Measurements from ENCODE around the gene TMEM63A. TPM values are rescaled to one million over a fixed set of nuclear protein-coding genes. Genes with fewer than 3 reads are reported as not detected.

TMEM63A gene
- total RNA-seq, 1 experiment from 2014 or later, result 303 TPM

DNA sequence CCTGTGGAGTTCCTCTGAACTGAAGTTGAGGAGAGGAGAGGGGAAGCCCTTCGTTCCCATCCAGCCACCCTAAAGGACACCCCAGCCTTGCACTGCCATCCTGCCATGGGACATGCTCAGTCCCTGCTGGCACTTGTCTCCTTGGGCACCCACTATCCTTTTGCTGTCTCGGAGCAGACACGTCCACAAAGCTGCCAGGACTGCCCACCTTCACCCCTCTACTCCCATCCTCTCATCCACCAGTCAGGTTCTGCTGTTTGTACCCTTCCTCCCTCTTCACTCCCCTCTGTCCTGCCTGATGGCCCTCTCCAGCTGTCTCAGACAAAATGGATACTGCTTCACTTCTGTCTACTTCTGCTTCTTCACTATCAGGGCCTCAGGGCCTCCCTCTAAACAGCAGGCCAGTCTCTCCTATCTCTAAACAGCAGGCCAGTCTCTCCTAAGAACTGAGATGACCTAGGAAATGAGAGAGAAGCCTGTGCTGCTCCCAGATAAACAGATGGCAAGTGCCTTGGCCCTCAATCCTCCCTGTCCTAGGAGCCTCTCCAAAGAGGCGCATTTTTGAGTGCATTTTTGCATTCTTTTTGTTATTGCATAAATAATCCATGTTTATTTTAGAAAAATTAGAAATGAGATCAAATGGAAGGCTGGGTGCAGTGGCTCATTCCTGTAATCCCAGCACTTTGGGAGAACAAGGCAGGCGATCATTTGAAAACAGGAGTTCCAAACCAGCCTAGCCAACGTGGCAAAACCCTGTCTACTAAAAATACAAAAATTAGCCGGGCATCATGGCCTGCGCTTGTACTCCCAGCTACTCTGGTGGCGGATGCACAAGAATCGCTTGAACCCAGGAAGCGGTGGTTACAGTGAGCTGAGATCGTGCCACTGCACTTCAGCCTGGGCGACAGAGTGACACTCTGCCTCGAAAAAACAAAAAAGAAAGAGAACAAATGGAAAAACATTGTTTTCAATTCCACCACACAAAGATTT lies 46.3 kb upstream of the TMEM63A start:
- Mint-ChIP-seq H3K4me1 (ENCODE audit: low read depth, unreplicated experiment) (no peaks in the 10 kb centered on the region), H3K9me3 (ENCODE audit: low read depth, unreplicated experiment) (no peaks in the 10 kb centered on the region), H3K36me3 (ENCODE audit: insufficient read depth, unreplicated experiment) (peaks cover 15% of the 10 kb centered on the region), H3K4me3 (ENCODE audit: low read depth, unreplicated experiment) (no peak overlapping the region), H3K27me3 (ENCODE audit: unreplicated experiment) (no peaks in the 10 kb centered on the region), H3K27ac (ENCODE audit: unreplicated experiment) (no peak overlapping the region)
- TF ChIP-seq, protein P1, sequence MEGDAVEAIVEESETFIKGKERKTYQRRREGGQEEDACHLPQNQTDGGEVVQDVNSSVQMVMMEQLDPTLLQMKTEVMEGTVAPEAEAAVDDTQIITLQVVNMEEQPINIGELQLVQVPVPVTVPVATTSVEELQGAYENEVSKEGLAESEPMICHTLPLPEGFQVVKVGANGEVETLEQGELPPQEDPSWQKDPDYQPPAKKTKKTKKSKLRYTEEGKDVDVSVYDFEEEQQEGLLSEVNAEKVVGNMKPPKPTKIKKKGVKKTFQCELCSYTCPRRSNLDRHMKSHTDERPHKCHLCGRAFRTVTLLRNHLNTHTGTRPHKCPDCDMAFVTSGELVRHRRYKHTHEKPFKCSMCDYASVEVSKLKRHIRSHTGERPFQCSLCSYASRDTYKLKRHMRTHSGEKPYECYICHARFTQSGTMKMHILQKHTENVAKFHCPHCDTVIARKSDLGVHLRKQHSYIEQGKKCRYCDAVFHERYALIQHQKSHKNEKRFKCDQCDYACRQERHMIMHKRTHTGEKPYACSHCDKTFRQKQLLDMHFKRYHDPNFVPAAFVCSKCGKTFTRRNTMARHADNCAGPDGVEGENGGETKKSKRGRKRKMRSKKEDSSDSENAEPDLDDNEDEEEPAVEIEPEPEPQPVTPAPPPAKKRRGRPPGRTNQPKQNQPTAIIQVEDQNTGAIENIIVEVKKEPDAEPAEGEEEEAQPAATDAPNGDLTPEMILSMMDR (IDR thresholded peaks at IDR 0.05; ENCODE audit: unreplicated experiment), result no peak
- intact Hi-C loops (cut with micrococcal nuclease; ENCODE audit: unreplicated experiment), result no loop called here
- DNase-seq, result no peak
- CTCF ChIA-PET, result no interaction called here
- BruUV-seq (replicated peaks), result no TSS peak

DNA sequence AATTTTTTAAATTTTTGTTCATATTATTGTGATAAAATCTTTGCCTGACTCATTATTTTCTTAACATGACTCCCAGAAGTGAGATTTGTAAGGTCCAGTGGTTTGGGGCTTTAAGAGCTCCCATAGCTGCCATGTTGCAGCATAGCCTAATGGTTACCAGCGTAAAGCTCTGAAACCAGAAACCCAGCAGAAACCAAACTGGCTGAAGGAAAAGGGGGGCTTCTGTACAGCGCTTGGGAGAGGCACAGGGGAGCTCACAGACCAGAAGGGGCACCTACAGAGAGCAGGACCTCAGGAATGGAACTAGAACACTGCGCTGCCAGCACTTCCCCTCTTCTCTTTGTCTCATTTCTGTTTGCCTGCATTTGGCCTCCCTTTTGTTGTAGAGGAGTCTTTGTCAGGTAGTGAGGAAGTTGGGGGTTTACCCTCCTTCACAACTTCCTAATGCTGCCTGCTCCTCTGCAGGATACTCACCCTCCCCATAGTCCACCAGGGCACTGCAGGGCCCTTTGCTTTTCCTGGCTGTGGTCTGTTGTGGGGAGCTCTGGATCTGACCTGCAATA lies 44.5 kb upstream of the TMEM63A start:
- BruUV-seq (replicated peaks), result no TSS peak
- Mint-ChIP-seq H3K27me3 (ENCODE audit: unreplicated experiment) (no peaks in the 10 kb centered on the region), H3K36me3 (ENCODE audit: insufficient read depth, unreplicated experiment) (peaks cover 28% of the 10 kb centered on the region), H3K27ac (ENCODE audit: unreplicated experiment) (no peak overlapping the region), H3K4me1 (ENCODE audit: low read depth, unreplicated experiment) (peaks cover 8% of the 10 kb centered on the region), H3K4me3 (ENCODE audit: low read depth, unreplicated experiment) (no peak overlapping the region), H3K9me3 (ENCODE audit: low read depth, unreplicated experiment) (no peaks in the 10 kb centered on the region)
- no peak for DNase-seq
- intact Hi-C loops (cut with micrococcal nuclease; ENCODE audit: unreplicated experiment), result no loop called here
- CTCF ChIA-PET, result no interaction called here
- TF ChIP-seq, protein P1 (IDR thresholded peaks at IDR 0.05; ENCODE audit: unreplicated experiment), result no peak

DNA sequence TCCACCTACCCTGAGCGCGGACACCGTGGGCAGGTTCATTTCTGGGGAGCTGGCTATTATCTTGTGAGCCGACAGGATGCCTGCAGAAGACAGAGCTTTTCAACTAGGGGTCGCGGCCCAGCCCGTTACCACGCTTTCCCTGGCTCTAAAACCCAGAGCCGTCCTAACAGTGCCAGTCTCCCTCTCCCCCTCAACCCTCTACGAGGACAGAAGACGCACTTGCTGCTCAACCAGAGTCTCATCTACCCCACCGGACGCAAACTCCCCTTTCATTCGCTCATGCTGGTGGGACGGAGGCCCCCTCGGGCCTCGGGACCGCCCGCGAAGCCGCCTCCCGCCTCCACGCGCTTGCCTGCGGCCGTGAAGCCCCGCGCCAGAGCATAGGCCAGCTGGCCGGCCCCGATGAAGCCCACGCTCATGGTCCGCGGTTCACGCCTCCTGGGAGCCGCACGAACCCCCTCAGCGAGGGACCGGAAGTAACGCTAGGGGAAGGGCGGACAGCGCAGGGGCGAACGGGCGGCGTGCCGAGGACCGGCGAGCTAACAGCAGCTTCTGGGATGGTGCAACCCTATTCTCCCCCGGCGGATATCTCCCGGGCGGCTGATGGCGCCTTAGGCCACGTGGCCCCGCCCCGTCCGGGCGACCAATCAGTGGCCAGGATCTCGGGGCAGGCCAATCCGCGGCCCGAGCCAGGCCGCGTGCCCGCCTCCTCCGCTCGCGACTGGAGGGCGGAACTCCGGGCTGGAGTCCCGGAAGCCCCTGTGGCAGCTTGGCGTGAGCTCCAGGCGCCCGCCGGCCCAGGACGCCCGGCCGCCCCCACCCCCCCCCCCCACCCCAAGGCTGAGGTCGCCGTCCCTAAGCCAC lies 41.7 kb upstream of the TMEM63A start, which contains the start of gene PYCR2:
TSS of gene PYCR2 (minus strand) at position 559 of the 864 bp plus-strand sequence. CDS start at position 419, 140 bp downstream.
- Mint-ChIP-seq H3K4me3 (ENCODE audit: low read depth, unreplicated experiment) (peak within 1 kb of the TSS; percentile 96), H3K27ac (ENCODE audit: unreplicated experiment) (peak within 1 kb of the TSS; percentile 93), H3K4me1 (ENCODE audit: low read depth, unreplicated experiment) (peaks cover 8% of the 10 kb centered on the region), H3K27me3 (ENCODE audit: unreplicated experiment) (no peaks in the 10 kb centered on the region), H3K36me3 (ENCODE audit: insufficient read depth, unreplicated experiment) (peaks cover 51% of the 10 kb centered on the region), H3K9me3 (ENCODE audit: low read depth, unreplicated experiment) (no peaks in the 10 kb centered on the region)
- intact Hi-C loops (cut with micrococcal nuclease; ENCODE audit: unreplicated experiment), result no loop called here
- CTCF ChIA-PET, result interaction anchor here (0.6 to 1.5 kb wide), 11 partner anchors 13 to 482 kb away, joined by 3 to 7 read pairs (median 5); partner anchors contain the start of gene TMEM63A
- BruUV-seq (replicated peaks), result TSS peak; percentile 75
- TF ChIP-seq, protein P1 (IDR thresholded peaks at IDR 0.05; ENCODE audit: unreplicated experiment), result no peak
- peak; percentile 99 for DNase-seq

DNA sequence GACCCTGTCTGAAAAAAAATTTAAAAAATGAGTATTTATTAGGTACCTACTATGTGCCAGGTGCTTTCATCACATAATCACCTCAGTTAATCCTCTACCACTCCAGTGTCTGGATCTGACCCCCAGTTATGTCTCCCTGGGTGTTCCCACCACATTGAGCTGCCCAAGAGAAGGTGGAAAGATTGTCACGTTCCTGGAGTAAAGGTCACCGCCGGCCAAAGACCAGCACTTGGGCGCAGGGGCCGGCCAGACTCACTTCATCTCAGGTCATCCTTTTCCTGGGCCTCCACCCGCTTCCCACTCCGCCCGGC lies 41.2 kb upstream of the TMEM63A start:
- no peaks in the 10 kb centered on the region for H3K9me3 Mint-ChIP-seq (ENCODE audit: low read depth, unreplicated experiment)
- no TSS peak for BruUV-seq (replicated peaks)

More for the DNA sequence above, 41.2 kb upstream of the TMEM63A start:
- intact Hi-C loops (cut with micrococcal nuclease; ENCODE audit: unreplicated experiment), result no loop called here
- TF ChIP-seq, protein P1 (IDR thresholded peaks at IDR 0.05; ENCODE audit: unreplicated experiment), result no peak
- DNase-seq, result no peak
- Mint-ChIP-seq H3K4me1 (ENCODE audit: low read depth, unreplicated experiment) (peaks cover 8% of the 10 kb centered on the region), H3K4me3 (ENCODE audit: low read depth, unreplicated experiment) (peak overlapping the region; percentile 96), H3K27ac (ENCODE audit: unreplicated experiment) (peak overlapping the region; percentile 93), H3K36me3 (ENCODE audit: insufficient read depth, unreplicated experiment) (peaks cover 57% of the 10 kb centered on the region), H3K27me3 (ENCODE audit: unreplicated experiment) (no peaks in the 10 kb centered on the region)
- CTCF ChIA-PET, result interaction anchor here (0.6 to 1.5 kb wide), 5 partner anchors 12 to 449 kb away, joined by 3 to 7 read pairs (median 5); partner anchors contain the start of gene TMEM63A

Data from Calu3 (cell line).